Activated naive CD4-positive, alpha-beta T cell treated with anti-CD3 and anti-CD28 coated beads, Interleukin-2, amount 10 ng/mL, durations not matched to agents 5 hours and 36 hours (primary cell): ENCODE data around the gene CRLF3. TPM values are rescaled to one million over a fixed set of nuclear protein-coding genes. Genes with fewer than 3 reads are reported as not detected.

ENCODE experiments used
- total RNA-seq, 2 experiments: library from RNA; stranded (reverse); gene quantifications; one replicate each; pipeline ENCODE4 v1.2.3, GENCODE V29; 2021

The CRLF3 gene
- total RNA-seq = 10 to 100 TPM; 87.0 to 90.3 TPM

GRCh38 chr17:30824356-30825145 is at the start of gene CRLF3:
TSS of gene CRLF3 (minus strand) at chr17:30824692. CDS start at chr17:30824651, 41 bp downstream.

GRCh38 chr17:30831663-30832437 is 7.4 kb upstream of the CRLF3 start, which contains the start of gene ATAD5:
TSS of gene ATAD5 (plus strand) at chr17:30831966. CDS start at chr17:30832348, 382 bp downstream.

Other genes with a start within 250 kb of the CRLF3 start
- 10 to 100 TPM; 19.3 to 21.2 TPM for gene ATAD5, start 7.3 kb upstream of the CRLF3 start, total RNA-seq
- 10 to 100 TPM; 12.9 to 15.2 TPM for gene TEFM, start 81.5 kb upstream of the CRLF3 start, total RNA-seq
- gene ADAP2, start 97.3 kb upstream of the CRLF3 start, total RNA-seq = under 1 TPM in 1 of 2 experiments, not detected in 1; 0.91 TPM
- gene RNF135, start 146.3 kb upstream of the CRLF3 start, total RNA-seq = 1 to 10 TPM; 6.9 TPM